Measurements from ENCODE around the gene HOXC10. TPM values are rescaled to one million over a fixed set of nuclear protein-coding genes. Genes with fewer than 3 reads are reported as not detected.

The HOXC10 gene
- total and polyA plus RNA-seq, 7 experiments from 2014 or later = not detected

DNA sequence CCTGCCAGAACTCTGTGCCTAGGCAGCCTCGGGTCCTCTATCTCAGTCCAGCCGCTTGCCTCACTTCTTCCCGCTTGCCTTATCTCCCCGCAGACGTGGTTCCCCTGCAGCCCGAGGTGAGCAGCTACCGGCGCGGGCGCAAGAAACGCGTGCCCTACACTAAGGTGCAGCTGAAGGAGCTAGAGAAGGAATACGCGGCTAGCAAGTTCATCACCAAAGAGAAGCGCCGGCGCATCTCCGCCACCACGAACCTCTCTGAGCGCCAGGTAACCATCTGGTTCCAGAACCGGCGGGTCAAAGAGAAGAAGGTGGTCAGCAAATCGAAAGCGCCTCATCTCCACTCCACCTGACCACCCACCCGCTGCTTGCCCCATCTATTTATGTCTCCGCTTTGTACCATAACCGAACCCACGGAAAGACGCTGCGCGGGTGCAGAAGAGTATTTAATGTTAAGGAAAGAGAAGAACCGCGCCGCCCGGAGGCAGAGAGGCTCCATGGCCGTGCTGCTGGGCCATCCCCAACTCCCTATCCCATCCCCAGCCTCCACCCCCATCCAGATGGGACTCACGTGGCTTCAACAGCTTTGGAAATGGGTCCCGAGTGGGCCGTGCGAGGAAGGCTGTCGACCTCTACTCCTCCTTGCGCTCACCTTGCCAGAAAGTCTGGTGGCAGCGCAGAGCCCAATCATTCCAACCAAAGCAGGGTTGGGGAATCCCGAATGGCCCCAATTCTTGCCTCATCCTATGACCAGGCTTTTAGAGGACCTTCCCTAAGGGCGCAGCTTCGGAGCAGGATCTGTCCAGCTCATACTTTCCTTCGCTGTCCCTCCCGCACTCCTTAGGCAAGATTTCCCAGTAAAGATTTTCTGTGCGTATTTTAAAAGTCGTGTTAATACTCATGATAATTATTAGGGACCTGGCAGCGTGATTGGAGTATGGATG, 39.8 kb upstream of the HOXC10 start:
- CTCF ChIA-PET = no interaction called here
- intact Hi-C loops (cut with micrococcal nuclease) = loop anchor here in 1 of 2 donors (5.0 kb wide), 1 partner anchor 107 kb away; the partner anchor contains the start of gene HOXC4
- H3K27me3 ChIP-seq (ENCODE audit: control insufficient read depth in 2 of 2, insufficient read depth in 2 of 2, low read length in 2 of 2) = peaks cover 17 to 65% of the 10 kb centered on the region in 2 donors
- POLR2A ChIA-PET = no interaction called here
- ATAC-seq (no peak), DNase-seq (no peak)
- H3K36me3 ChIP-seq (ENCODE audit: control insufficient read depth in 2 of 3, insufficient read depth in 3 of 3, low read length in 3 of 3) = no peaks in the 10 kb centered on the region
- no peak overlapping the region for H3K4me3 ChIP-seq (ENCODE audit: low read length)
- H3K36me3 Mint-ChIP-seq = no peaks in the 10 kb centered on the region
- H3K4me1 ChIP-seq (ENCODE audit: control insufficient read depth in 2 of 2, insufficient read depth in 2 of 2, low read length in 2 of 2) = no peaks in the 10 kb centered on the region
- peaks cover 0 to 6% (median under 1%) of the 10 kb centered on the region in 7 donors for H3K4me1 Mint-ChIP-seq
- no peak overlapping the region for H3K27ac ChIP-seq (ENCODE audit: low read depth, low read length)
- H3K9me3 ChIP-seq (ENCODE audit: control insufficient read depth in 2 of 3, low read length in 3 of 3) = no peaks in the 10 kb centered on the region
- H3K9me3 Mint-ChIP-seq = peaks cover 0 to 9% (median 0%) of the 10 kb centered on the region in 11 donors
- H3K4me3 Mint-ChIP-seq = peak overlapping the region in 1 of 10 donors; percentile 57
- peak overlapping the region in 1 of 9 donors; percentile 45 for H3K27ac Mint-ChIP-seq
- peaks cover 93 to 96% (median 95%) of the 10 kb centered on the region in 5 donors for H3K27me3 Mint-ChIP-seq

DNA sequence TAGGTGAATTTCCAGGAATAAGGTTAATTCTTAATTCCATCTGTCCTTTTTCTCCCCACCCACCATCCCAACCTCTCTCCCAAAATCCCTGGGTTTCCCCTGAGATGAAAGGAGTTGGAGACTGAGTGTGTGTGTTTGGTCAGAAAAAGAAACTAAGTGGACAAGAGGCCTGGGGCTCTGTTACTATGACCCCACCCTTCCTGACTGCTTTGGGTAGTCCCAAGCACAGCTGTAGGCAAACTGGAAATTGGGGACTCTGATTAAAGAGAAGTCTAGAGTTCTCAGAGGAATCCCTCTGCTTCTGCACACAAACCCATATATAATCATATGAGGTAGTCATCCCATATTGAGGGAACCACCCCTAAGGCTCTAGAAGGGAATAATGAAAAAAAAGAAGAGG, 37.2 kb upstream of the HOXC10 start:
- H3K27me3 ChIP-seq (ENCODE audit: control insufficient read depth in 2 of 2, insufficient read depth in 2 of 2, low read length in 2 of 2) = peaks cover 14 to 73% of the 10 kb centered on the region in 2 donors
- intact Hi-C loops (cut with micrococcal nuclease) = no loop called here
- H3K4me3 ChIP-seq (ENCODE audit: low read length) = no peak overlapping the region
- H3K4me3 Mint-ChIP-seq = no peak overlapping the region
- peaks cover 0 to 9% of the 10 kb centered on the region in 2 donors for H3K4me1 ChIP-seq (ENCODE audit: control insufficient read depth in 2 of 2, insufficient read depth in 2 of 2, low read length in 2 of 2)
- no peak overlapping the region for H3K27ac ChIP-seq (ENCODE audit: low read depth, low read length)
- peaks cover 0 to 7% (median 0%) of the 10 kb centered on the region in 11 donors for H3K9me3 Mint-ChIP-seq
- no peaks in the 10 kb centered on the region for H3K9me3 ChIP-seq (ENCODE audit: control insufficient read depth in 2 of 3, low read length in 3 of 3)
- H3K4me1 Mint-ChIP-seq = peaks cover 0 to 24% (median 6%) of the 10 kb centered on the region in 7 donors
- H3K27me3 Mint-ChIP-seq = peaks cover 91 to 98% (median 96%) of the 10 kb centered on the region in 5 donors
- POLR2A ChIA-PET = no interaction called here
- ATAC-seq (no peak), DNase-seq (no peak)
- no peak overlapping the region for H3K27ac Mint-ChIP-seq
- no peaks in the 10 kb centered on the region for H3K36me3 Mint-ChIP-seq
- no peaks in the 10 kb centered on the region for H3K36me3 ChIP-seq (ENCODE audit: control insufficient read depth in 2 of 3, insufficient read depth in 3 of 3, low read length in 3 of 3)
- CTCF ChIA-PET = no interaction called here

DNA sequence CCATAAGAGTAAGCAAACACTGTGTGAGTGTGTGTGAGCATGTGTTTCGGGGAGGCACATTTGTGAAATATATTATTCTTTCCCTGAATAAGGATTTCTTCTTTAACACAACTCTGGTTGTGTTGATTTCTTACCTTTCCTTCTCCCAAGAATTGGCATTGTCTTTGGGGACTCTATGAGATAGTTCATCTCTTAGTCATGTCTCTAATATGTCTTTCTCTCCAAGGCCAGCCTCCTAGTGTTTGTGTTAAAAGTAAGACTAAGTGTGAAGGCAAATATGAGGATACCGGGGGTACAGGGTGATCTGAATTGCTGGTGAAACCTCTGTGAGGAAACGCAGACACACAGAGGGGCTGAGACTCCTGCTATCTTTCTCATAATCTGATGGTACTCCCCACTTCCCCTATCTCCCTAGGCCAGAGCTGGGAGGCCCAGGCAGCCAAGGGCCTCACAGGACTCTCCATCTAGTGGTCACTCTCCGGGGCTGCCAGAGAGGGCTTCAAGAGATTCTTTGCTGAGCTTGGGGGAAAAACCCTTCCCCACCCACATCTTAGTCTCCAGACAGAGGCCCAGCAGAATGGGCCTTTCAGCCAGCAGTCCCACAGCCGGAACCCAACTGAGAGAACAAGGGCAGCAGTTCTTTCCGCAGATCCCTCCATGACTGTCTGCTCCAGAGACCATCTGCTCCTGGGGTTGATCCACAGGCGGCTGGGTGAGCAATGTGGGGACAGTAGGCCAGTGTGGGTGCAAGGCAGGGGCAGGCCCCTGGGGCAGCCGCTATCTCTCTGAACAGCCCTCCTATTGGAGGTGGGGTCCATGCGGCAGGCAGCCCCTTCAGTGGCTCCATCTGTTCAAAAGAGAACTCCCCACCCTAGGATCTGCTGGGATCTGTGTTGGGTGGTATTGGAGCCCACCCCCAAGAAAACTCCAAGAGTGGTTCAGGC, 36.0 kb upstream of the HOXC10 start:
- ATAC-seq (no peak), DNase-seq (no peak)
- no peak overlapping the region for H3K27ac ChIP-seq (ENCODE audit: low read depth, low read length)
- Mint-ChIP-seq H3K27me3 (peaks cover 90 to 98% (median 95%) of the 10 kb centered on the region in 5 donors), H3K4me1 (peaks cover 0 to 33% (median 12%) of the 10 kb centered on the region in 7 donors), H3K9me3 (peaks cover 0 to 11% (median 5%) of the 10 kb centered on the region in 11 donors), H3K4me3 (no peak overlapping the region), H3K36me3 (peaks cover 0 to 4% (median 0%) of the 10 kb centered on the region in 5 donors), H3K27ac (no peak overlapping the region)
- no peaks in the 10 kb centered on the region for H3K36me3 ChIP-seq (ENCODE audit: control insufficient read depth in 2 of 3, insufficient read depth in 3 of 3, low read length in 3 of 3)
- H3K4me3 ChIP-seq (ENCODE audit: low read length) = no peak overlapping the region
- peaks cover 0 to 9% of the 10 kb centered on the region in 2 donors for H3K4me1 ChIP-seq (ENCODE audit: control insufficient read depth in 2 of 2, insufficient read depth in 2 of 2, low read length in 2 of 2)
- POLR2A ChIA-PET = no interaction called here
- intact Hi-C loops (cut with micrococcal nuclease) = no loop called here
- no peaks in the 10 kb centered on the region for H3K9me3 ChIP-seq (ENCODE audit: control insufficient read depth in 2 of 3, low read length in 3 of 3)
- peaks cover 23 to 75% of the 10 kb centered on the region in 2 donors for H3K27me3 ChIP-seq (ENCODE audit: control insufficient read depth in 2 of 2, insufficient read depth in 2 of 2, low read length in 2 of 2)
- CTCF ChIA-PET = no interaction called here

DNA sequence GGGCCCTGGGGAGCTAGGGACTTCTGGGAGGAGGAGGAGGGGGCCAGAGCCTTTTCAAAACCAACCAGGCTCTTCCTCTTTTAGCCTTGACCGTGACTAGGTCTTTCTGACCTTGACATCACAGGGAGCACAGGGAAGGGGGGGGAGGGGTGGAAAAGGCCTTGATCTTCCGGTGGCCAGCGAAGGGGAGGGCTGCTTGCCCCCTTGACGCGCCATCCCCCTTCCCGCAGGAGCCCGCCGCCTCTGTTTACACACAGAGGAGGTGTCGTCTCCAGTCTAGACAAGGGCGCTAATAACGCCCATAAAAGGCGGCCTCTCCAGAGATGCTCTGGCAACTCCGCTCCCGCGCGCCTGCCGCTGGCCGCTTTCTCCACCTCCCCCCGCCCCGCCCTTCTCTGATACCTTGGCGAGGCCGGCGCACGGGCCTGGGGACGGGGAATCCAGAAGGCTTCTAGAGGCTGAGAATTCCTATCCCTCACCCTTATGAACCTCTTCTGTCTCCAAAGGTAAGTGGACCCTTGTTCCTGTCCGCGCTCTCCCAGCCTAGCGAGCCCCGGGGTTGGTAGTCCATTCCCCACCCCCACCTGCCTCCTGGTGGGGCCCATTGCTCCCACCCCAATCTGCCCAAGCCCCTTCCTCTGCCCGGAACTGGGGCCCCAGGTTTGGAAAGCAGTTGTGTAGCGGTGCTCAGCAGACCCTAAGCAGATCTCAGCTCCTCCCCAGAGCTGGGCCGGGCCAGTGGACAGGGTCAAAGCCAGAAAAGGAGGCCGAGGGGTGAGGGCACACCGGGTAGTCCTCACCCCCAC, 35.1 kb upstream of the HOXC10 start:
- ATAC-seq = no peak
- H3K36me3 ChIP-seq (ENCODE audit: control insufficient read depth in 2 of 3, insufficient read depth in 3 of 3, low read length in 3 of 3) = no peaks in the 10 kb centered on the region
- H3K27me3 ChIP-seq (ENCODE audit: control insufficient read depth in 2 of 2, insufficient read depth in 2 of 2, low read length in 2 of 2) = peaks cover 26 to 76% of the 10 kb centered on the region in 2 donors
- Mint-ChIP-seq H3K4me1 (peaks cover 0 to 40% (median 15%) of the 10 kb centered on the region in 7 donors), H3K27ac (peak overlapping the region in 1 of 9 donors; percentile 57), H3K9me3 (peaks cover 0 to 17% (median 3%) of the 10 kb centered on the region in 11 donors), H3K4me3 (peak overlapping the region in 1 of 10 donors; percentile 32), H3K27me3 (peaks cover 86 to 98% (median 95%) of the 10 kb centered on the region in 5 donors), H3K36me3 (peaks cover 0 to 4% (median 0%) of the 10 kb centered on the region in 5 donors)
- H3K4me1 ChIP-seq (ENCODE audit: control insufficient read depth in 2 of 2, insufficient read depth in 2 of 2, low read length in 2 of 2) = peaks cover 0 to 13% of the 10 kb centered on the region in 2 donors
- no peak overlapping the region for H3K4me3 ChIP-seq (ENCODE audit: low read length)
- POLR2A ChIA-PET = no interaction called here
- no peak for DNase-seq
- H3K9me3 ChIP-seq (ENCODE audit: control insufficient read depth in 2 of 3, low read length in 3 of 3) = no peaks in the 10 kb centered on the region
- no peak overlapping the region for H3K27ac ChIP-seq (ENCODE audit: low read depth, low read length)
- intact Hi-C loops (cut with micrococcal nuclease) = loop anchor here in 1 of 2 donors (5.0 kb wide), 1 partner anchor 37 kb away; the partner anchor contains the start of gene HOXC10
- CTCF ChIA-PET = no interaction called here

DNA sequence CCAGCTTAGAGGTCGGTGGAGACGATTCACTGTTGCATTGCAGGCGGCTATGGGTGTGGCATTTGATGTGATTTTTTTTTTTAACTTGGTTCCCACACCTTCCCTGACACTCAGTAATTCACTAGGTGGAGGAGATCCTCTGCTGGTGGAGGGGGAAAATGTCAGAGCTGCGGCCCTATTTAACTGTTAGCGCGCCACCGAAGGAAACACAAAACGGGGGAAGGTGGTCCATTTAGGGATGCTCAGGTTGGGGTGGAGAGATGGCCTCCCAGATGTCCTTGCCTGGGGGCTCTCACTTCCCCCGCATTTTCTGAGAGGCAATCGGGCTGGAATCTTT, 34.5 kb upstream of the HOXC10 start:
- peak overlapping the region in 2 of 10 donors; percentile 1 to 32 for H3K4me3 Mint-ChIP-seq
- no peak for DNase-seq
- POLR2A ChIA-PET = interaction anchor here (0.6 kb wide), 1 partner anchor 101 kb away, joined by 5 read pairs; no protein-coding TSS in a partner anchor
- H3K27ac Mint-ChIP-seq = peak overlapping the region in 1 of 9 donors; percentile 57
- no peaks in the 10 kb centered on the region for H3K9me3 ChIP-seq (ENCODE audit: control insufficient read depth in 2 of 3, low read length in 3 of 3)
- no peak for ATAC-seq
- H3K36me3 ChIP-seq (ENCODE audit: control insufficient read depth in 2 of 3, insufficient read depth in 3 of 3, low read length in 3 of 3) = no peaks in the 10 kb centered on the region
- H3K4me1 ChIP-seq (ENCODE audit: control insufficient read depth in 2 of 2, insufficient read depth in 2 of 2, low read length in 2 of 2) = peaks cover 0 to 15% of the 10 kb centered on the region in 2 donors
- CTCF ChIA-PET = no interaction called here
- H3K27me3 ChIP-seq (ENCODE audit: control insufficient read depth in 2 of 2, insufficient read depth in 2 of 2, low read length in 2 of 2) = peaks cover 23 to 73% of the 10 kb centered on the region in 2 donors
- peaks cover under 1 to 41% (median 15%) of the 10 kb centered on the region in 7 donors for H3K4me1 Mint-ChIP-seq
- peaks cover 0 to 4% (median 0%) of the 10 kb centered on the region in 5 donors for H3K36me3 Mint-ChIP-seq
- intact Hi-C loops (cut with micrococcal nuclease) = loop anchor here in 1 of 2 donors (5.0 kb wide), 1 partner anchor 37 kb away; the partner anchor contains the start of gene HOXC10
- H3K4me3 ChIP-seq (ENCODE audit: low read length) = no peak overlapping the region
- peaks cover 0 to 17% (median 3%) of the 10 kb centered on the region in 11 donors for H3K9me3 Mint-ChIP-seq
- no peak overlapping the region for H3K27ac ChIP-seq (ENCODE audit: low read depth, low read length)
- peaks cover 81 to 95% (median 89%) of the 10 kb centered on the region in 5 donors for H3K27me3 Mint-ChIP-seq
